Loucy (cell line): ENCODE data around the gene SDR9C7.

Experiments used
- CTCF ChIP-seq: fragments of 200-600 bp; sonication (generic); conservative IDR thresholded peaks from 2 replicates; pipeline ENCODE4 v1.5.1; 2014; ENCODE audit warnings: mild to moderate bottlenecking, antibody characterized with exemption, low read length
- EZH2phosphoT487 ChIP-seq: fragments of 200-600 bp; IDR thresholded peaks from 2 replicates; pipeline ENCODE4 v1.6.1; 2018; ENCODE audit warnings: antibody characterized with exemption, mild to moderate bottlenecking, moderate library complexity, borderline replicate concordance

GRCh38 chr12:56954057-56954957 lies 20.1 kb upstream of the SDR9C7 start:
- TF ChIP-seq CTCF (no peak), EZH2phosphoT487 (no peak)
